Type B pancreatic cell (in vitro differentiated cells): ENCODE measurements around the gene INSL3. TPM values are rescaled to one million over a fixed set of nuclear protein-coding genes. Genes with fewer than 3 reads are reported as not detected.
A peak's percentile ranks its signal among the peaks of the same experiment; 100 is the strongest.

ENCODE experiments used
- DNase-seq: peaks from one replicate; pipeline ENCODE4 v3.0.0; 2021; ENCODE audit warnings: mixed read lengths; ENCODE audit not compliant: unreplicated experiment; ENCODE audit errors: extremely low spot score
- H3K27ac Mint-ChIP-seq: 2 replicates; pipeline ENCODE4 v1.8.0; 2021; ENCODE audit warnings: mild to moderate bottlenecking, mixed read lengths
- H3K27me3 Mint-ChIP-seq: 2 replicates; pipeline ENCODE4 v1.8.0; 2021; ENCODE audit warnings: mixed read lengths
- H3K36me3 Mint-ChIP-seq: 2 replicates; pipeline ENCODE4 v1.8.0; 2021; ENCODE audit warnings: mixed read lengths
- H3K4me1 Mint-ChIP-seq: one replicate; pipeline ENCODE4 v1.8.0; 2021; ENCODE audit warnings: mixed read lengths; ENCODE audit not compliant: unreplicated experiment
- H3K4me3 Mint-ChIP-seq: 2 replicates; pipeline ENCODE4 v1.8.0; 2021; ENCODE audit warnings: mild to moderate bottlenecking, mixed read lengths
- H3K9me3 Mint-ChIP-seq: 2 replicates; pipeline ENCODE4 v1.8.0; 2021; ENCODE audit warnings: mixed read lengths
- total RNA-seq: library from RNA; stranded (reverse); gene quantifications from 2 replicates; pipeline ENCODE4 v1.2.1, GENCODE V29; 2021; ENCODE audit warnings: low replicate concordance
- TF ChIP-seq, protein P1 (sequence below): fragments of 200-600 bp; sonication (generic); conservative IDR thresholded peaks from 2 replicates; pipeline ENCODE4 v1.5.0; 2021; ENCODE audit warnings: antibody characterized with exemption, mild to moderate bottlenecking

The INSL3 gene
- total RNA-seq, 1 donor from 2014 or later = not detected

DNA sequence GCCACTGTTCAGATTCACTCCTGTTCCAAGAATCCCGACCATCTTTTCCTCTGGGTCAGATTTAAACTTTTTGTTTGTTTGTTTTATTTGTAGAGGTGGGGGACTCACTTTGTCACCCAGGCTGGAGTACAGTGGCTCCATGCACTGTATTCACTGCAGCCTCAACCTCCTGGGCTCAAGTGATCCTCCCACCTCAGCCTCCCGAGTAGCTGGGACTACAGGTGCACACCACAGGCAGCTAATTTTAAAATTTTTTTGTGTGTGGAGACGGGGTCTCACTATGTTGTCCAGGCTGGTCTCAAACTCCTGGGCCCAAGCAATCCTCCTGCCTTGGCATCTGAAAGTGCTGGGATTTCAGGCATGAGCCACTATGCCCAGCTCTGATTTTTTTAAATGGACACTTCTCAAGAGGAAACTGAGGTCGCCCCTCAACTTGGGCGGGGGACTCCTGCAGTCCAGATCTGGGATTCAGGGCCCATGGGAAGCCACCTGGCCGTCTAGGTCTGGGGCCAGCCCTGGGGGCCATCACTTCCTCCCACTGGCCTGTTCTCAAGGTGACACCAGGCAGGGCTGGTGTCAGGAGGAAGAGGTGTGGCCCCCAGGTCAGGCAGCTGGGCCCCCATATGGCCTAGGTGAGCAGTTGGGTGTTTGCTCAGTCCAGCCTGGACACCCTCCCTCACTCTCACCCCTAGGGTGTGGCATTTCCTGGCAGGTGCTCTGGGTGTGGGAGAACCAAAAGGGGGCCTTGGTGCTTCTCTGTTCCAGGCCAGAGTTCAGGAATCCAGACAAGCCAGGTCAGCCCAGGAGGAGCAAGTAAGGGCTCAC, 25.1 kb downstream of the INSL3 start:
- no peaks in the 10 kb centered on the region for H3K9me3 Mint-ChIP-seq
- no peaks in the 10 kb centered on the region for H3K36me3 Mint-ChIP-seq
- DNase-seq = no peak
- peak overlapping the region; percentile 74 for H3K4me3 Mint-ChIP-seq
- peaks cover 7% of the 10 kb centered on the region for H3K4me1 Mint-ChIP-seq
- TF ChIP-seq, protein P1, sequence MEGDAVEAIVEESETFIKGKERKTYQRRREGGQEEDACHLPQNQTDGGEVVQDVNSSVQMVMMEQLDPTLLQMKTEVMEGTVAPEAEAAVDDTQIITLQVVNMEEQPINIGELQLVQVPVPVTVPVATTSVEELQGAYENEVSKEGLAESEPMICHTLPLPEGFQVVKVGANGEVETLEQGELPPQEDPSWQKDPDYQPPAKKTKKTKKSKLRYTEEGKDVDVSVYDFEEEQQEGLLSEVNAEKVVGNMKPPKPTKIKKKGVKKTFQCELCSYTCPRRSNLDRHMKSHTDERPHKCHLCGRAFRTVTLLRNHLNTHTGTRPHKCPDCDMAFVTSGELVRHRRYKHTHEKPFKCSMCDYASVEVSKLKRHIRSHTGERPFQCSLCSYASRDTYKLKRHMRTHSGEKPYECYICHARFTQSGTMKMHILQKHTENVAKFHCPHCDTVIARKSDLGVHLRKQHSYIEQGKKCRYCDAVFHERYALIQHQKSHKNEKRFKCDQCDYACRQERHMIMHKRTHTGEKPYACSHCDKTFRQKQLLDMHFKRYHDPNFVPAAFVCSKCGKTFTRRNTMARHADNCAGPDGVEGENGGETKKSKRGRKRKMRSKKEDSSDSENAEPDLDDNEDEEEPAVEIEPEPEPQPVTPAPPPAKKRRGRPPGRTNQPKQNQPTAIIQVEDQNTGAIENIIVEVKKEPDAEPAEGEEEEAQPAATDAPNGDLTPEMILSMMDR = no peak
- H3K27ac Mint-ChIP-seq = peak overlapping the region; percentile 85
- peaks cover 54% of the 10 kb centered on the region for H3K27me3 Mint-ChIP-seq

DNA sequence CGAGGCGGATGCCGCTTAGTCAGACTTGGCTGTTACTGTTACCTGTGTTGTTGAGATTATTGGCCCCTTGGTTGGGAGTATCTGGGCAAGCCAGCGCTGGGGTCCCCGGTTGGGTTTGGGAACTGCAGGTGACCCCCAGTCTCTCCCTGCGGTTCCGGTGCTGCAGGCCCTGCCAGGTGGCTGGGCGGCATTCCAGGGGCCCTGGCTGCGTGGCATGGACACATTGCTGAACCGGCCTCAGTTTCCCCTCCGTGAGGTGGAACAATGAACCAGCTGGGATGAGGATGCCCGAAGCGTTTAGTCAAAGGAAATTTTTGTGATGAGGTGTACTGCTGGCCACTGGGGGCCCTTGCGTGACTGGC, 25.8 kb downstream of the INSL3 start:
- Mint-ChIP-seq H3K27ac (no peak overlapping the region), H3K4me3 (peak overlapping the region; percentile 74), H3K4me1 (peaks cover 7% of the 10 kb centered on the region), H3K36me3 (no peaks in the 10 kb centered on the region), H3K27me3 (peaks cover 48% of the 10 kb centered on the region), H3K9me3 (no peaks in the 10 kb centered on the region)
- DNase-seq = no peak
- TF ChIP-seq, protein P1 = no peak

DNA sequence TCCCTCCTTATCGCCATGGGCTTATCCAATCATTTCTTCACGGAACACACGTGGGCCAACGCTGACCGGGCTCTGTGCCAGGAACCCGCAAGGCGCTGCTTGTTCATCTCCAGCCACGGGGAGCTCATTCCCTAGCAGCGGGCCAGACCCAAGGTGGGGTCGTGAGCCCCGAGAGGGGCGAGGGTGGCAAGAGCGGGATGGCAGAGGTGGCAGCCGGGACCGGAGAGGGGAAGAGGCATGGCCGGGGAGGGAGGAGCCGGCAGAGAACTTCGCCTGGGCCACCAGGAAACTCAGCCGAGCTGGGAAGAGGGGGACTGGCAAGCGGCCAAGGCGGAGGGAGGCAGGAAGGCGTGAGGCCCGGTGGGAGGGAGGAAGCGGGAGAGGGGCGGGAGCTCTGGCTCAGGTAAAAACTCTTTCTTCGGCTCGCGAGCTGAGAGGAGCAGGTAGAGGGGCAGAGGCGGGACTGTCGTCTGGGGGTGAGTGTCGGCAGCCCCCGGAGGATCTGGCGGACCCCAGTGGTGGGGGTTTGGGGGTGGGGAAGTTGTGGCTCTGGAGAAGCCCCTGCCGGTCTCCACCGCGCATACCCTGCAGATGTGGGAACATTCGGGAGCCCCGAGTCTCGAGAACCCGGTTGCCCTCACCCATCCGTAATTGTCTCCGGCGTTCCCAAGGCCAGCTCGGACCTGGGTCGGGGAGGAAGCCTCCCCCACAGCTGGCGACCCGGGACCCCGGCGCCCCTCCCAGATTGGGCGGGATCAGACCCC, 26.4 kb downstream of the INSL3 start, which contains the start of gene B3GNT3:
Gene B3GNT3, plus strand, starts transcription at position 408 of the 764 bp plus-strand sequence. CDS start 12,670 bp downstream, outside the sequence.
- peak within 1 kb of the TSS; percentile 74 for H3K4me3 Mint-ChIP-seq
- peaks cover 45% of the 10 kb centered on the region for H3K27me3 Mint-ChIP-seq
- no peak for DNase-seq
- peak within 1 kb of the TSS; percentile 43 for H3K27ac Mint-ChIP-seq
- H3K4me1 Mint-ChIP-seq = peaks cover 7% of the 10 kb centered on the region
- TF ChIP-seq, protein P1 = no peak
- no peaks in the 10 kb centered on the region for H3K36me3 Mint-ChIP-seq
- no peaks in the 10 kb centered on the region for H3K9me3 Mint-ChIP-seq

DNA sequence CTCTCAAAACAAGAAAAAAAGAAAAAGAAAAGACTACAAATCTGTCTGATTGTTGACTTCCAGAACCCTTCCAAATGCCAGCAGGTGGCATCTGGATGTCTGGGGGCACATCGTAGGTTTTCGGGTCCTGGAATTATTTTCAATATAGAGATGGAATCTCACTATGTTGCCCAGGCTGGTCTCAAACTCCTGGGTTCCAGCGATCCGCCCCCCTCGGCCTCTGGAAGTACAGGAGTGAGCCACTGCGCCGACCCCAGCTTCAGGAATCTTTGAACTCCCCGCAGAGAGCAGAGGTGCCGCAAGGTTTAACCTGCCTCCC, 26.9 kb downstream of the INSL3 start:
- Mint-ChIP-seq H3K36me3 (no peaks in the 10 kb centered on the region), H3K27ac (peak overlapping the region; percentile 43), H3K27me3 (peaks cover 43% of the 10 kb centered on the region), H3K4me3 (peak overlapping the region; percentile 74), H3K9me3 (no peaks in the 10 kb centered on the region), H3K4me1 (peaks cover 7% of the 10 kb centered on the region)
- DNase-seq = no peak
- TF ChIP-seq, protein P1 = no peak

DNA sequence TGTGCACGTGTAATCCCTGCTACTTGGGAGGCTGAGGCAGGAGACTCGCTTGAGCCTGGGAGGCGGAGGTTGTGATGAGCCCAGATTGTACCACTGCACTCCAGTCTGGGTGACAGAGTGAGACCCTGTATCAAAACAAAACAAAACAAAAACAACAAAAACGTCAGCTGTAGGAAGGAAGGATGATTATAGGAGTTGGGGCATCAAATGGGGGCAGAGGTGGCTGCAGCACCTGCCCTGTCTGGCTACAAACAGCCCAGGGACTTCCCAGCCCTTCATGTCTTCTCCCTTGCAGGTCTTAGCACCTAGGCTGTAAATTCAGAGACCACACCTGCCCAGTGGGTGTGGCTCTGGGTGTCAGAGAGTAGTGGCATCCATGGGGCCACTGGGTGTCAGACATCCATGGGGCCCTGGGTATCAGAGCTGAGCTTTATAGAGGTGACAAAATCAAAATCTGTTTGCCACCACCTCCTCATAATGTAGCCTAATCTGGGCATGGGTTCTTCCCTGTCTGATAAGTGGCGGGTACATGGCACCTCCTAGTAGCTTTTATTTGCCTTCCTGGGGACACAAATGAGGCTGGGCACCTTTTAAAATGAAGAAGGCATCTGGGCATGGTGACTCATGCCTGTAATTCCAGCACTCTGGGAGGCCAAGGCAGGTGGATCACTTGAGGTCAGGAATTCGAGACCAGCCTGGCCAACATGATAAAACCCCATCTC, 31.1 kb downstream of the INSL3 start:
- peak overlapping the region; percentile 97 for H3K27ac Mint-ChIP-seq
- no peak overlapping the region for H3K4me3 Mint-ChIP-seq
- peaks cover 7% of the 10 kb centered on the region for H3K4me1 Mint-ChIP-seq
- H3K36me3 Mint-ChIP-seq = no peaks in the 10 kb centered on the region
- TF ChIP-seq, protein P1 = no peak
- no peaks in the 10 kb centered on the region for H3K9me3 Mint-ChIP-seq
- peaks cover 26% of the 10 kb centered on the region for H3K27me3 Mint-ChIP-seq
- DNase-seq = no peak
